ENCODE measurements around the gene TYMS. TPM values are rescaled to one million over a fixed set of nuclear protein-coding genes. Genes with fewer than 3 reads are reported as not detected.

The TYMS gene
- total and polyA plus RNA-seq, 9 of the 15 experiments (the other 6 are each of a cell fraction or from before 2014, with no cell fraction given): 69.1 to 409 (median 175) TPM

GRCh38 chr18:650428-650858 is 7.0 kb upstream of the TYMS start (continued):
- TF ChIP-seq CBX5 (IDR thresholded peaks at IDR 0.05; ENCODE audit: borderline replicate concordance, low read depth): no peak
- TF ChIP-seq LCOR (CRISPR knock-in tag; IDR thresholded peaks at IDR 0.05): peak; percentile 75; the same call in 1 of the 2 replicates
- TF ChIP-seq ZHX1 (conservative IDR thresholded peaks at IDR 0.05; ENCODE audit: low read length): no peak
- TF ChIP-seq L3MBTL2 (IDR thresholded peaks at IDR 0.05): peak; percentile 45; the same call in 1 of the 2 replicates
- TF ChIP-seq ZNF561 (CRISPR knock-in tag; conservative IDR thresholded peaks at IDR 0.05): no peak
- no peak for TF ChIP-seq TRIM25 (IDR thresholded peaks at IDR 0.05; ENCODE audit: borderline replicate concordance)
- TF ChIP-seq POLR2AphosphoS5 (IDR thresholded peaks at IDR 0.05; ENCODE audit: control insufficient read depth, insufficient read depth, low read depth, low read length): no peak
- no peak for TF ChIP-seq TBL1XR1 (IDR thresholded peaks at IDR 0.05; ENCODE audit: low read length in 2 of 2)
- TF ChIP-seq ZNF212 (CRISPR knock-in tag; IDR thresholded peaks at IDR 0.05): no peak
- no peak for TF ChIP-seq CEBPZ (IDR thresholded peaks at IDR 0.05; ENCODE audit: borderline replicate concordance, low read depth, low read length)
- peak; percentile 65; the same call in 1 of the 2 replicates for TF ChIP-seq SOX6 (IDR thresholded peaks at IDR 0.05)
- TF ChIP-seq ZBTB17 (CRISPR knock-in tag; IDR thresholded peaks at IDR 0.05): peak; percentile 72; the same call in 1 of the 2 replicates
- TF ChIP-seq RFX1 (IDR thresholded peaks at IDR 0.05): peak; percentile 75
- TF ChIP-seq ETS1 (conservative IDR thresholded peaks at IDR 0.05; ENCODE audit: control insufficient read depth, low read depth, low read length): no peak
- TF ChIP-seq PHB (CRISPR knock-in tag; IDR thresholded peaks at IDR 0.05): no peak
- TF ChIP-seq USF1 (CRISPR knock-in tag; IDR thresholded peaks at IDR 0.05): no peak
- TF ChIP-seq ZNF79 (CRISPR knock-in tag; IDR thresholded peaks at IDR 0.05; ENCODE audit: low read depth): no peak
- no peak for TF ChIP-seq GTF2F1 (IDR thresholded peaks at IDR 0.05; ENCODE audit: low read depth, low read length)
- peak; percentile 74; the same call in 1 of the 2 replicates for TF ChIP-seq RNF2 (IDR thresholded peaks at IDR 0.05)
